ENCODE measurements around the gene STPG2.

- TF ChIP-seq, protein P1, sequence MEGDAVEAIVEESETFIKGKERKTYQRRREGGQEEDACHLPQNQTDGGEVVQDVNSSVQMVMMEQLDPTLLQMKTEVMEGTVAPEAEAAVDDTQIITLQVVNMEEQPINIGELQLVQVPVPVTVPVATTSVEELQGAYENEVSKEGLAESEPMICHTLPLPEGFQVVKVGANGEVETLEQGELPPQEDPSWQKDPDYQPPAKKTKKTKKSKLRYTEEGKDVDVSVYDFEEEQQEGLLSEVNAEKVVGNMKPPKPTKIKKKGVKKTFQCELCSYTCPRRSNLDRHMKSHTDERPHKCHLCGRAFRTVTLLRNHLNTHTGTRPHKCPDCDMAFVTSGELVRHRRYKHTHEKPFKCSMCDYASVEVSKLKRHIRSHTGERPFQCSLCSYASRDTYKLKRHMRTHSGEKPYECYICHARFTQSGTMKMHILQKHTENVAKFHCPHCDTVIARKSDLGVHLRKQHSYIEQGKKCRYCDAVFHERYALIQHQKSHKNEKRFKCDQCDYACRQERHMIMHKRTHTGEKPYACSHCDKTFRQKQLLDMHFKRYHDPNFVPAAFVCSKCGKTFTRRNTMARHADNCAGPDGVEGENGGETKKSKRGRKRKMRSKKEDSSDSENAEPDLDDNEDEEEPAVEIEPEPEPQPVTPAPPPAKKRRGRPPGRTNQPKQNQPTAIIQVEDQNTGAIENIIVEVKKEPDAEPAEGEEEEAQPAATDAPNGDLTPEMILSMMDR (IDR thresholded peaks at IDR 0.05) = no peak
- TF ChIP-seq POLR2A (IDR thresholded peaks at IDR 0.05) = no peak
These were observed 566.3 kb downstream of the STPG2 start for GRCh38 chr4:97577004-97577403.
